Kidney (tissue), 14 donors: ENCODE results near the gene TPRA1. TPM values are rescaled to one million over a fixed set of nuclear protein-coding genes. Genes with fewer than 3 reads are reported as not detected.

Experiments
- DNase-seq, 5 donors: peaks; one replicate each; pipeline ENCODE4 v3.0.0-alpha.2; 2013 to 2020
- FAIRE-seq: peaks from 2 replicates; lab custom pipeline; 2012; peaks lifted over from hg19 to GRCh38; lab: Jason Lieb, UNC
- H3K27ac ChIP-seq, 2 donors: one replicate each; pipeline ENCODE4 v1.7.0; 2013; ENCODE audit warnings: low read depth in 2 of 2, low read length in 2 of 2, inconsistent platforms in 1 of 2
- H3K27me3 ChIP-seq: one replicate; pipeline ENCODE4 v1.7.1; 2013; ENCODE audit warnings: low read length, inconsistent platforms; ENCODE audit not compliant: control insufficient read depth, insufficient read depth
- H3K36me3 ChIP-seq, 3 donors: one replicate each; pipeline versions ENCODE4 v1.7.0 to v1.7.1; 2013; ENCODE audit warnings: low read length in 3 of 3, control low read depth in 1 of 3, inconsistent platforms in 1 of 3; ENCODE audit not compliant: insufficient read depth in 3 of 3, control insufficient read depth in 2 of 3
- H3K4me1 ChIP-seq, 3 donors: one replicate each; pipeline versions ENCODE4 v1.7.0 to v1.7.1; 2013; ENCODE audit warnings: low read length in 3 of 3, inconsistent platforms in 1 of 3, low read depth in 1 of 3; ENCODE audit not compliant: control insufficient read depth in 2 of 3, insufficient read depth in 2 of 3
- H3K4me3 ChIP-seq, 3 donors: one replicate each; pipeline versions ENCODE4 v1.7.0 to v1.8.1; 2013; ENCODE audit warnings: low read length in 3 of 3, control low read depth in 1 of 3, inconsistent platforms in 1 of 3
- H3K9ac ChIP-seq, 3 donors: one replicate each; pipeline versions ENCODE4 v1.7.0 to v1.7.1; 2013; ENCODE audit warnings: low read length in 3 of 3, control low read depth in 1 of 3, inconsistent platforms in 1 of 3
- H3K9me3 ChIP-seq, 3 donors: one replicate each; pipeline versions ENCODE4 v1.7.0 to v1.7.1; 2013; ENCODE audit warnings: low read length in 3 of 3, control low read depth in 1 of 3, inconsistent platforms in 1 of 3; ENCODE audit not compliant: control insufficient read depth in 2 of 3, insufficient read depth in 1 of 3
- intact Hi-C: fragments of 100-400 bp; cut with DNase I; formaldehyde crosslinking; loops from one replicate; pipeline ENCODE4 v1.11.1; 2022
- polyA plus RNA-seq: library from polyadenylated mRNA; stranded (reverse); fragments of 350-450 nt; fragmentation: Illumina TruSeq; extraction: RNeasy Lipid Tissue Mini Kit (QIAGEN cat#74804); gene quantifications from one replicate; pipeline ENCODE4 v1.2.3, GENCODE V29; 2014; ENCODE audit warnings: low read depth, low replicate concordance; ENCODE audit not compliant: insufficient read depth
- total RNA-seq: library from RNA; stranded (reverse); fragmentation: NEBNext Ultra II Directional; extraction: Animal tissue kit (Norgen Biotek cat#: 25700); gene quantifications from one replicate; pipeline ENCODE4 v1.2.1, GENCODE V29; 2021
- TF ChIP-seq, protein P1 (sequence below): IDR thresholded peaks from 3 replicates; pipeline ENCODE4 v1.5.1; 2012; ENCODE audit warnings: mild to moderate bottlenecking, moderate library complexity, borderline replicate concordance; ENCODE audit not compliant: insufficient read depth; ENCODE audit errors: extremely low read depth
- donor health status: control.
- donor health status: control.
- donor health status: control.
- donor health status: control.
- donor health status: control.
- donor health status: DM: yes; HTN: yes; CAD: no.
- donor health status: Normal renal cell carcinoma (clear cell type).

TPRA1 gene
- total and polyA plus RNA-seq, 2 donors from 2014 or later = 35.4 to 36.4 TPM

DNA sequence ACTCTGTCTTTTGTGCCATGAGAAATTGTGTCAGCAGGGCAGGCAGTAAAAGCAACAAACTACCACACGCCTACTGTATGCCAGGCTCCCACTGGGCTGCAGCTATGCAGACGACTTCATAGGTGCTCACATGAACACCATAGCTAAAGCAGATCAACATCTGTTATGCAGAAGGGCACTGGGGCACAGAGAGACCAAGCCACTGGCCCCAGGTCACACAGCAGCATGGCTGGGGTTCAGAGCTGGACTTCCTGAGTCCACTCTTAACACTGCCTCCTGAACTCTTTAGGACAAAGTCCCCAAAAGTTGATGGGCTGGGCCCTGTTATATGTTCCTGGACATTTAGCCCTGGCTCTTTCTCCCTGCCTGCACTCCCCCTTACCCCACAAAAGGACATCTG is 12.4 kb downstream of the TPRA1 start:
- Histone ChIP-seq H3K9ac (no peak overlapping the region), H3K27me3 (no peaks in the 10 kb centered on the region), H3K36me3 (peaks cover 3 to 9% (median 7%) of the 10 kb centered on the region in 3 donors), H3K4me3 (no peak overlapping the region), H3K9me3 (no peaks in the 10 kb centered on the region), H3K27ac (no peak overlapping the region), H3K4me1 (peaks cover 0 to 3% (median 0%) of the 10 kb centered on the region in 3 donors)
- FAIRE-seq = no peak
- TF ChIP-seq, protein P1, sequence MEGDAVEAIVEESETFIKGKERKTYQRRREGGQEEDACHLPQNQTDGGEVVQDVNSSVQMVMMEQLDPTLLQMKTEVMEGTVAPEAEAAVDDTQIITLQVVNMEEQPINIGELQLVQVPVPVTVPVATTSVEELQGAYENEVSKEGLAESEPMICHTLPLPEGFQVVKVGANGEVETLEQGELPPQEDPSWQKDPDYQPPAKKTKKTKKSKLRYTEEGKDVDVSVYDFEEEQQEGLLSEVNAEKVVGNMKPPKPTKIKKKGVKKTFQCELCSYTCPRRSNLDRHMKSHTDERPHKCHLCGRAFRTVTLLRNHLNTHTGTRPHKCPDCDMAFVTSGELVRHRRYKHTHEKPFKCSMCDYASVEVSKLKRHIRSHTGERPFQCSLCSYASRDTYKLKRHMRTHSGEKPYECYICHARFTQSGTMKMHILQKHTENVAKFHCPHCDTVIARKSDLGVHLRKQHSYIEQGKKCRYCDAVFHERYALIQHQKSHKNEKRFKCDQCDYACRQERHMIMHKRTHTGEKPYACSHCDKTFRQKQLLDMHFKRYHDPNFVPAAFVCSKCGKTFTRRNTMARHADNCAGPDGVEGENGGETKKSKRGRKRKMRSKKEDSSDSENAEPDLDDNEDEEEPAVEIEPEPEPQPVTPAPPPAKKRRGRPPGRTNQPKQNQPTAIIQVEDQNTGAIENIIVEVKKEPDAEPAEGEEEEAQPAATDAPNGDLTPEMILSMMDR = no peak
- intact Hi-C loops = no loop called here
- no peak for DNase-seq

DNA sequence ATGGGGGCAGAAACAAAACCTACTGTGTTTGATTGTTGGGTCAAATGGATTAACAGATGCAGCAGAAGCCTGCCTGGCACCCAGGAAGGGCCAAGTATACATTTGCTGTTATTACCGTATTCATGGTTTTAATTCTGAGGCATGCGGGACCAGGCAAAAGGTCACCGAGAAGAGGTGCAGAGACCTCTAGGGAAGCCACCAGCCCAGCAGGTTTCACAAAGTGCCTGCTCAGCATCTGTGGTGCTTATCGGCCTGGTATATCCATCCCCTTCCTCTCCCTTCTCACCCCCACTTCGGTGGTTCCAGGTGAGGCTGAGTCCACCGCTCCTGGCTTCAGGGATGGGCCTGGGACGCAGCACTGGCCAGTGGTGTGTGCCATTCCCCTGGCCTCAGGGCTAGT is 13.1 kb downstream of the TPRA1 start:
- intact Hi-C loops = no loop called here
- Histone ChIP-seq H3K27me3 (no peaks in the 10 kb centered on the region), H3K9me3 (no peaks in the 10 kb centered on the region), H3K9ac (no peak overlapping the region), H3K27ac (no peak overlapping the region), H3K4me1 (peaks cover 0 to 3% (median 0%) of the 10 kb centered on the region in 3 donors), H3K36me3 (peaks cover 3 to 12% (median 7%) of the 10 kb centered on the region in 3 donors), H3K4me3 (no peak overlapping the region)
- FAIRE-seq = no peak
- DNase-seq = no peak
- TF ChIP-seq, protein P1 = no peak

DNA sequence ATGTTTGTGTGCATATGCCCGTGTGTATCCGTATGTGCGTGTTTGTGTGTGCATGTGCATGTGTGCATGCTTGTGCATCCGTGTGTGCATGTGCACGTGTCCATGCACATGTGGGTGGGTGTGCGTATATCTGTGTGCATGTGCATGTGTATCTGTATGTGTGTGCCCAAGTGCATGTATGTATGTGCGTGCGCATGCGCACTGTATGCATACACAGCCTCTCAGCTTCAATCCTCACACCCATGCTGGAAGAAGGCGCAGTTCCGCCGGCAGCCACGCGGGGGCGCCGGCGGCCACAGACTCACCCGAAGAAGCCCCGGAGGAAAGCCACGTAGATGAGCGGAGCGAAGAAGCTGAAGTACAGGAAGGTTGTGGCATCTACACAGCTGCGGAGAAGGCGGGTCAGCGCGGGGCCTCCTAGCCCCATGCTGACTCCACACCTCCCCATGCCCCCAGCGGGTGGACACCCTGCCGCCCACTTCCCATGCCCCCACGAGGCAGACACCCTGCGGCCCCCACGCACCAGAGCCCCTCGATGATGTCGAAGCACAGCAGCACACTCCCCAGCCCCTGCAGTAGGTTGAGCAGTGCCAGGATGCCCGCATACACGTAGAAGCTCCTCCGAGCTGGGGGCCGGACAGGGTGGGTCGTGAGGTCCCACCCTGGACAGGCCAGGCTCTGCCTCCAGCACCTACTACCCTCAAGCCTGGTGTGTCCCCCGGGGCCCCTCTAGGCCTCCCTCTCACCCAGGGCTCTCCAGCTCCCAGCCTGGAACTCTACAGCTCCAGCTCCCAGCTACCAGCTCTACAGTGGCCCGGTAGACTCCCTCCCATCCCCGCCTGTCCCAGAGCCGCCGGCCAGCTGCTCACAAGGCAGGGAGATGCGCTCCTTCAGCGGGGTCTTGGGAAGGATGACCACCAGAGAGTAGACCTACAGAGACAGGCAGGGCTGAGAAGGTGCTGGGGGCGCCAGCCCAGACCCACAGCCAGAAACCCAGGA is 15.4 kb downstream of the TPRA1 start:
- peaks cover 7 to 13% (median 12%) of the 10 kb centered on the region in 3 donors for H3K36me3 ChIP-seq
- no peak overlapping the region for H3K4me3 ChIP-seq
- TF ChIP-seq, protein P1 = peak; percentile 96
- intact Hi-C loops = no loop called here
- H3K9me3 ChIP-seq = no peaks in the 10 kb centered on the region
- H3K27me3 ChIP-seq = no peaks in the 10 kb centered on the region
- DNase-seq (peak; percentile 91 to 96 (median 93)), FAIRE-seq (no peak)
- H3K4me1 ChIP-seq = peaks cover 0 to 3% (median 0%) of the 10 kb centered on the region in 3 donors
- H3K27ac ChIP-seq = no peak overlapping the region
- no peak overlapping the region for H3K9ac ChIP-seq
